ENCODE results near the gene GRAMD2B.

GRCh38 chr5:126481243-126481642 lies 58.0 kb downstream of the GRAMD2B start:
- TF ChIP-seq CTCF (IDR thresholded peaks at IDR 0.05) (no peak), POLR2A (IDR thresholded peaks at IDR 0.05) (no peak)
